ENCODE data around the gene ERVFRD-1.
"Not testable (repeated sequence)": the region's sequence is repeated elsewhere in the genome, so short reads cannot be mapped to it uniquely, and the experiment has no call there.

ERVFRD-1 gene

DNA sequence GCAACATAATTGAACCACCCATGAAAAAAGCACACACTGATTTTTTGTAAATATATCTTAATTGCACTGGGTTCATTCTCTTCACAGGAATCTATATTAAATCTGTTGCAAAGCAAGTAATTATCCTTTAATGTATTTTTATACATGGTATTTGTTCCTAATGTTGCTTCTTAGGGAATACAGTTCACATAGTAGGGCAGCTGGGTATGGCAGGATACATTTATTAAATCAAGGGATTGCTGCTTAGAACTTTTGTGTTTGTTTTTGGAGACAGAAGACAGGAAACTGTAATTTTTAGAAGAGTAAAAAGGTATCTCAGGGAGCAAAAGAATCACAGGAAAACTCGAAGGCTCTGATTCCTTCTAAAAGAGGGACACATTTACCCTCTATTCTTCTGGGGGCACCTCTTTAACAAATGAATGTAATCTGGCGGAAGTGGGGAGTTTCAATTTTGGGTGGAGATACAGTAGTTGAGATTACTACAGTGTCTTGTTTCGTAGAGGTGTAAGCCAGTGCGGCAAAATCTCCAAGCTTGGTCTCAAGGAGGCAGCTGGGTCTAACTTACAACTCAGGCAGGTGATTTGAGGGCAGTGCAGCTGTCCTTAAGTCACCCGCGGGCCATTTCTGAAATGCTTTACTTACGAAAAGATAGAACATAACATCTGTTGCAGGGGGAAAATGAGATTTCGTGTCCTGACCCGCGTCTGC is 18.7 kb downstream of the ERVFRD-1 start:
- CTCF ChIA-PET: interaction anchor here (0.6 to 1.2 kb wide), 3 partner anchors 24 to 404 kb away, joined by 4 read pairs; no protein-coding TSS in a partner anchor
- Mint-ChIP-seq H3K9me3 (no peaks in the 10 kb centered on the region), H3K36me3 (peaks cover 7% of the 10 kb centered on the region), H3K4me1 (peaks cover 27% of the 10 kb centered on the region), H3K27ac (peak overlapping the region; percentile 95), H3K27me3 (no peaks in the 10 kb centered on the region), H3K4me3 (peak overlapping the region; percentile 81)
- no peak for DNase-seq

- H3K4me3 Mint-ChIP-seq, H3K36me3 Mint-ChIP-seq, DNase-seq, H3K27me3 Mint-ChIP-seq, H3K9me3 Mint-ChIP-seq, H3K27ac Mint-ChIP-seq: not testable (repeated sequence)
- CTCF ChIA-PET: interaction anchor here (1.2 kb wide), 1 partner anchor 406 kb away, joined by 3 read pairs; no protein-coding TSS in a partner anchor
- H3K4me1 Mint-ChIP-seq: peaks cover 23% of the 10 kb centered on the region
Measured at GRCh38 chr6:11091141-11091540, 20.4 kb downstream of the ERVFRD-1 start.

DNA sequence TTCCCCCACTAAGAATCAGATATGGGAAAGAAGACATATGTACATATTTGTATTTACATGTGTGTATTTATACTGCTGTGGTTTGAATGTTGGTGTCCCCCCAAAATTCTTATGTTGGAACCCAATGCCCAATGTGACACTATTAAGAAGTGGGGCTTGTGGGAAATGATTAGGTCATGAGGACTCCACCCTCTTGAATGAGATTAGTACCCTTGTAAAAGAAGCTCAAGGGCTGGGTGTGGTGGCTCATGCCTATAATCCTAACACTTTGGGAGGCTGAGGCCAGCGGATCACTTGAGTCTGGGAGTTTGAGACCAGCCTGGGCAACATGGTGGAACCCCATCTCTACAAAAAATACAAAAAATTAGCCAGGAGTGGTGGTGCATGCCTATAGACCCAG is 21.8 kb downstream of the ERVFRD-1 start:
- no peaks in the 10 kb centered on the region for H3K9me3 Mint-ChIP-seq
- peaks cover 10% of the 10 kb centered on the region for H3K4me1 Mint-ChIP-seq
- H3K27ac Mint-ChIP-seq: no peak overlapping the region
- DNase-seq: no peak
- H3K27me3 Mint-ChIP-seq: peaks cover under 1% of the 10 kb centered on the region
- no peak overlapping the region for H3K4me3 Mint-ChIP-seq
- H3K36me3 Mint-ChIP-seq: peaks cover 2% of the 10 kb centered on the region
- CTCF ChIA-PET: no interaction called here

- H3K4me3 Mint-ChIP-seq, H3K36me3 Mint-ChIP-seq, H3K4me1 Mint-ChIP-seq, DNase-seq, H3K9me3 Mint-ChIP-seq, H3K27ac Mint-ChIP-seq: not testable (repeated sequence)
- CTCF ChIA-PET: interaction anchor here (0.7 kb wide), 1 partner anchor 21 kb away, joined by 3 read pairs; no protein-coding TSS in a partner anchor
- H3K27me3 Mint-ChIP-seq: peaks cover 15% of the 10 kb centered on the region
Measured at GRCh38 chr6:11087141-11087812, 24.2 kb downstream of the ERVFRD-1 start.

- no peaks in the 10 kb centered on the region for H3K9me3 Mint-ChIP-seq
- H3K4me3 Mint-ChIP-seq: no peak overlapping the region
- H3K4me1 Mint-ChIP-seq: no peaks in the 10 kb centered on the region
- H3K27ac Mint-ChIP-seq: no peak overlapping the region
- no peaks in the 10 kb centered on the region for H3K36me3 Mint-ChIP-seq
- DNase-seq: no peak
- H3K27me3 Mint-ChIP-seq: peaks cover 15% of the 10 kb centered on the region
- CTCF ChIA-PET: no interaction called here
Measured at GRCh38 chr6:11085758-11086435, 25.6 kb downstream of the ERVFRD-1 start.

GRCh38 chr6:11083956-11084355 is 27.6 kb downstream of the ERVFRD-1 start:
- Mint-ChIP-seq H3K4me1 (no peaks in the 10 kb centered on the region), H3K27me3 (peaks cover 15% of the 10 kb centered on the region), H3K36me3 (no peaks in the 10 kb centered on the region), H3K9me3 (no peaks in the 10 kb centered on the region), H3K27ac (no peak overlapping the region), H3K4me3 (no peak overlapping the region)
- CTCF ChIA-PET: interaction anchor here (0.6 kb wide), 1 partner anchor 54 kb away, joined by 3 read pairs; no protein-coding TSS in a partner anchor
- no peak for DNase-seq

DNA sequence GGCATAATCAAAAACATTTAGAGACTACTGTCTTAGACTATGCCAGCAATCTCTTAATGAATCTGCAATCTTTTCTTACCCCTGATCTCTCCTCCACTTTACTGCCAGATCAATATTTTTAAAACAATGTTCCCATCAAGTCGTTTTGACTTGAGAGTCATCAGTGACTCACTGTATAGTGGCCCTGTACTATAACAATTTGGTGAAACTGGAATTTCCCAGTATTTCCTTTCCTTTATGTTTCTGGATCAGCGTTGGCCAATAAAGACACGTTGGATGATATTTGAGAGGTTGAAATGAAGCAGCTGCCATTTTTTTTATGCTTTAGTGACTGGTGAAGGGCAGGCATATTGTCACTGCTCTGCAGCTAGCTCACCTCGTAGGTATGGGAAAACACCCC is 28.0 kb downstream of the ERVFRD-1 start:
- CTCF ChIA-PET: interaction anchor here (0.6 kb wide), 1 partner anchor 54 kb away, joined by 3 read pairs; no protein-coding TSS in a partner anchor
- Mint-ChIP-seq H3K4me1 (no peaks in the 10 kb centered on the region), H3K27me3 (peaks cover 15% of the 10 kb centered on the region), H3K9me3 (no peaks in the 10 kb centered on the region), H3K27ac (no peak overlapping the region), H3K4me3 (no peak overlapping the region), H3K36me3 (no peaks in the 10 kb centered on the region)
- no peak for DNase-seq

DNA sequence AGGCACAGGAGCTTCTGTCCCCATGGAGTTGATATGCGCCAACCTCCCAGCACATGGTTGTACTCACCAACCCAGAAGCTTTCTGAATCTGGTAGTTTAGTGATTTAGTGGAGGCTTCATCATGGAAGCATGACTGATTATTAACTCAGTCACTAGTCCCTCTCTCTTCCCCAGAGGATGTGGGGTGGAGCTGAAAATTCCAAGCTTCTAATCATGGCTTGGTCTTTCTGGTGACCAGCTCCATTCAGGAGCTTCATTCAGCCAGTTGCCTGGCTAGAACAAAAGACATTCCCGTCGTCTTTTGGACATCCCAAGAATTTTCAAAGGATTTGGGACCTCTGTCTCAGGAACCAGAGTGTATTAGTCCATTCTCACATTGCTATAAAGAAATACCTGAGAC is 31.2 kb downstream of the ERVFRD-1 start:
- CTCF ChIA-PET: no interaction called here
- no peaks in the 10 kb centered on the region for H3K4me1 Mint-ChIP-seq
- H3K36me3 Mint-ChIP-seq: no peaks in the 10 kb centered on the region
- no peak for DNase-seq
- no peaks in the 10 kb centered on the region for H3K9me3 Mint-ChIP-seq
- H3K4me3 Mint-ChIP-seq: no peak overlapping the region
- no peak overlapping the region for H3K27ac Mint-ChIP-seq
- peaks cover 15% of the 10 kb centered on the region for H3K27me3 Mint-ChIP-seq

DNA sequence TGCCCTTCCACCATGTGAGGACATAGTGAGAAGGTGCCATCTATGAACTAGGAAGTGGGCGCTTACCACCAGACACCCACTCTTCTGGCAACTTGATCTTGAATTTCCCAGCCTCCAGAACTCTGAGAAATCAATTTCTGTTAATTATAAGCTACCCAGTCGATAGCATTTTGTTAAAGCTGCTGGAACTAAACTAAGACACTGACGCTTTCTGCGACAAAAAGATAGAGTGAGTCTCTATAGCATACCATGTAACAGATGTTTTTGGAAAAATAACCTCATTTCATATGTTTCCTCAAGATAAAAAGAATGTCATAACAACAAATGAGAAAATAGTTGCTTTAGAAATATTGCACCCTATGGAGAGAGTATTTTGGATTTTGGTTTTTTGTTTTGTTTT is 33.3 kb downstream of the ERVFRD-1 start:
- H3K27me3 Mint-ChIP-seq: peaks cover 7% of the 10 kb centered on the region
- CTCF ChIA-PET: no interaction called here
- H3K9me3 Mint-ChIP-seq: no peaks in the 10 kb centered on the region
- no peaks in the 10 kb centered on the region for H3K36me3 Mint-ChIP-seq
- H3K4me3 Mint-ChIP-seq: no peak overlapping the region
- no peaks in the 10 kb centered on the region for H3K4me1 Mint-ChIP-seq
- no peak overlapping the region for H3K27ac Mint-ChIP-seq
- no peak for DNase-seq

- H3K4me3 Mint-ChIP-seq: no peak overlapping the region
- H3K4me1 Mint-ChIP-seq: no peaks in the 10 kb centered on the region
- H3K27ac Mint-ChIP-seq: no peak overlapping the region
- no peaks in the 10 kb centered on the region for H3K9me3 Mint-ChIP-seq
- CTCF ChIA-PET: interaction anchor here (1.2 kb wide), 1 partner anchor 420 kb away, joined by 4 read pairs; no protein-coding TSS in a partner anchor
- no peaks in the 10 kb centered on the region for H3K36me3 Mint-ChIP-seq
- H3K27me3 Mint-ChIP-seq: no peaks in the 10 kb centered on the region
- no peak for DNase-seq
Measured at GRCh38 chr6:11076540-11076939, 35.0 kb downstream of the ERVFRD-1 start.

- H3K27ac Mint-ChIP-seq: no peak overlapping the region
- CTCF ChIA-PET: interaction anchor here (4.5 kb wide), 1 partner anchor 117 kb away, joined by 32 read pairs; no protein-coding TSS in a partner anchor
- no peaks in the 10 kb centered on the region for H3K4me1 Mint-ChIP-seq
- H3K4me3 Mint-ChIP-seq: no peak overlapping the region
- no peak for DNase-seq
- no peaks in the 10 kb centered on the region for H3K9me3 Mint-ChIP-seq
- H3K27me3 Mint-ChIP-seq: no peaks in the 10 kb centered on the region
- H3K36me3 Mint-ChIP-seq: no peaks in the 10 kb centered on the region
Measured at GRCh38 chr6:11072101-11072500, 39.4 kb downstream of the ERVFRD-1 start.

DNA sequence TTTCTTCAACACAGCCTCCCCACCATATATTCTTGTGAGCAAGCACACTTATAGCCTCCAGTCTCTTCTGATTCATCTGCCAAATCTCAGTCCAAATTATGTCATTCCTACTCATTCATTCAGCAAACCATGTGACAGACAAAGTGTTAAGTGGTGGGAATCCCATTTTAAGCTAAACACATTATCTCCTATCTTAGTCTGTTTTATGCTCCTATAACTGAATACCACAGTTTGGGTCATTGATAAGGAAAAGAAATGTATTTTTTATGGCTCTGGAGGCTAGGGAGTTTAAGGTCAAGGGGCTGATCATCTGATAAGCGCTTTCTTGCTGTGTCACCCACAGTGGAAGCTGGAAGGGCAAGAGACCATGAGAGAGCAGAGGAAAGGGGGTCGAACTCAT is 41.8 kb downstream of the ERVFRD-1 start:
- Mint-ChIP-seq H3K27ac (no peak overlapping the region), H3K27me3 (no peaks in the 10 kb centered on the region), H3K4me3 (no peak overlapping the region), H3K4me1 (no peaks in the 10 kb centered on the region), H3K36me3 (no peaks in the 10 kb centered on the region), H3K9me3 (no peaks in the 10 kb centered on the region)
- DNase-seq: no peak
- CTCF ChIA-PET: interaction anchor here (1.1 to 4.5 kb wide), 7 partner anchors 12 to 597 kb away, joined by 3 to 32 read pairs (median 4); partner anchors contain the start of gene SMIM13

DNA sequence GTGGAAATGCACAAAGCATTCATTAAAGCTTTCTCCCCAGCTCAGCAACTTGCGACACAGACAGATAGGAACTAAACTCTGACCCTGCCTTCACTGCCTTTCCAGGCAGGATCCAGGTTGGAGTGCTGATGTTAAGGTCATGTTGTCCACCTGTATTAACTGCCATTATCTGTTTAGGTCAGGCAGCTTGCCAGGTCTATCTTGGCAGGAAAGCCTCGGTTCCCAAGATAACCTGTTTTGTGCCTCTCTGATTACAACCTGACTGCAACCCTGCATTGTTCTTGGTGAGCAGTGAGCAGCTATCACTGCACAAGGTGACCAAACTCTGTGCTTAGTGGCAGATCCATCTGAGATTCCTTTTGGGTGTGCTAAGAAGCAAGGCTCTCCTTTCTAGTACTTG is 44.2 kb downstream of the ERVFRD-1 start:
- no peaks in the 10 kb centered on the region for H3K36me3 Mint-ChIP-seq
- H3K27ac Mint-ChIP-seq: no peak overlapping the region
- H3K4me3 Mint-ChIP-seq: no peak overlapping the region
- H3K27me3 Mint-ChIP-seq: peaks cover 7% of the 10 kb centered on the region
- no peaks in the 10 kb centered on the region for H3K4me1 Mint-ChIP-seq
- no peak for DNase-seq
- CTCF ChIA-PET: interaction anchor here (0.6 to 3.7 kb wide), 6 partner anchors 12 to 589 kb away, joined by 3 to 20 read pairs (median 4); no protein-coding TSS in a partner anchor
- H3K9me3 Mint-ChIP-seq: no peaks in the 10 kb centered on the region
